NCI-H774 (cell line): ENCODE data around the gene HIVEP2.

Experiments
- DNase-seq: peaks from one replicate; lab custom pipeline; 2025; lab: John Stamatoyannopoulos, UW

The HIVEP2 gene

GRCh38 chr6:142773859-142774648 is 170.9 kb downstream of the HIVEP2 start:
- no peak for DNase-seq

GRCh38 chr6:142773324-142773723 is 171.7 kb downstream of the HIVEP2 start:
- DNase-seq, result no peak

GRCh38 chr6:142771162-142771561 is 173.8 kb downstream of the HIVEP2 start:
- no peak for DNase-seq

- no peak for DNase-seq
Measured at GRCh38 chr6:142765306-142765705, 179.7 kb downstream of the HIVEP2 start.

- DNase-seq, result no peak
Measured at GRCh38 chr6:142764311-142764710, 180.7 kb downstream of the HIVEP2 start.

- no peak for DNase-seq
Measured at GRCh38 chr6:142763205-142763604, 181.8 kb downstream of the HIVEP2 start.

GRCh38 chr6:142761756-142762155 is 183.2 kb downstream of the HIVEP2 start:
- no peak for DNase-seq

GRCh38 chr6:142760152-142760551 is 184.8 kb downstream of the HIVEP2 start:
- no peak for DNase-seq

- DNase-seq, result no peak
Measured at GRCh38 chr6:142758629-142759025, 186.3 kb downstream of the HIVEP2 start.

GRCh38 chr6:142757852-142758628 is 186.9 kb downstream of the HIVEP2 start:
- no peak for DNase-seq

GRCh38 chr6:142756215-142756630 is 188.8 kb downstream of the HIVEP2 start:
- DNase-seq, result no peak

- DNase-seq, result no peak
Measured at GRCh38 chr6:142753196-142753595, 191.8 kb downstream of the HIVEP2 start.

- no peak for DNase-seq
Measured at GRCh38 chr6:142752348-142752747, 192.6 kb downstream of the HIVEP2 start.

- DNase-seq, result no peak
Measured at GRCh38 chr6:142751452-142751851, 193.5 kb downstream of the HIVEP2 start.

GRCh38 chr6:142750998-142751397 is 194.0 kb downstream of the HIVEP2 start:
- DNase-seq, result no peak

GRCh38 chr6:142749556-142749955 is 195.4 kb downstream of the HIVEP2 start:
- no peak for DNase-seq

GRCh38 chr6:142746524-142746923 is 198.5 kb downstream of the HIVEP2 start:
- DNase-seq, result no peak

GRCh38 chr6:142744836-142745235 is 200.1 kb downstream of the HIVEP2 start:
- no peak for DNase-seq

GRCh38 chr6:142740449-142740848 is 204.5 kb downstream of the HIVEP2 start:
- DNase-seq, result no peak

- no peak for DNase-seq
Measured at GRCh38 chr6:142738731-142739130, 206.2 kb downstream of the HIVEP2 start.

GRCh38 chr6:142738035-142738396 is 207.0 kb downstream of the HIVEP2 start:
- no peak for DNase-seq

- no peak for DNase-seq
Measured at GRCh38 chr6:142737368-142738034, 207.5 kb downstream of the HIVEP2 start.

- peak; percentile 42 for DNase-seq
Measured at GRCh38 chr6:142735204-142735603, 209.8 kb downstream of the HIVEP2 start.
